Parathyroid adenoma (tissue), 2 donors: ENCODE results near the gene CFAP92.
"Not testable (repeated sequence)": the region's sequence is repeated elsewhere in the genome, so short reads cannot be mapped to it uniquely, and the experiment has no call there.

ENCODE experiments used
- H2AFZ ChIP-seq: fragments of 300-600 bp; sonication (generic); one replicate; pipeline ENCODE4 v1.7.0; 2017; ENCODE audit warnings: antibody characterized with exemption, mild to moderate bottlenecking
- H3K27ac ChIP-seq: fragments of 300-600 bp; sonication (generic); one replicate; pipeline ENCODE4 v1.7.0; 2017
- H3K27me3 ChIP-seq: fragments of 300-600 bp; sonication (generic); one replicate; pipeline ENCODE4 v1.7.0; 2017; ENCODE audit warnings: low read length; ENCODE audit not compliant: control insufficient read depth, insufficient read depth
- H3K36me3 ChIP-seq: fragments of 300-600 bp; sonication (generic); one replicate; pipeline ENCODE4 v1.7.0; 2017; ENCODE audit warnings: low read length; ENCODE audit not compliant: control insufficient read depth, insufficient read depth
- H3K4me1 ChIP-seq: fragments of 300-600 bp; sonication (generic); one replicate; pipeline ENCODE4 v1.7.0; 2017; ENCODE audit warnings: control low read depth
- H3K4me2 ChIP-seq: fragments of 300-600 bp; sonication (generic); one replicate; pipeline ENCODE4 v1.7.0; 2017; ENCODE audit warnings: low read length
- H3K4me3 ChIP-seq: fragments of 300-600 bp; sonication (generic); one replicate; pipeline ENCODE4 v1.7.0; 2017; ENCODE audit warnings: low read depth, low read length
- H3K79me2 ChIP-seq: fragments of 300-600 bp; sonication (generic); one replicate; pipeline ENCODE4 v1.7.0; 2017; ENCODE audit warnings: control low read depth
- H3K9ac ChIP-seq: fragments of 300-600 bp; sonication (generic); one replicate; pipeline ENCODE4 v1.7.0; 2017; ENCODE audit warnings: mild to moderate bottlenecking
- H3K9me3 ChIP-seq: fragments of 300-600 bp; sonication (generic); one replicate; pipeline ENCODE4 v1.7.0; 2017; ENCODE audit warnings: low read length; ENCODE audit not compliant: control insufficient read depth
- TF ChIP-seq, protein P1 (sequence below): fragments of 300-600 bp; sonication (generic); IDR thresholded peaks from one replicate; pipeline ENCODE4 v1.7.0; 2017; ENCODE audit warnings: antibody characterized with exemption, mild to moderate bottlenecking
- donor health status: primary hyperparathyroidism.

CFAP92 gene

DNA sequence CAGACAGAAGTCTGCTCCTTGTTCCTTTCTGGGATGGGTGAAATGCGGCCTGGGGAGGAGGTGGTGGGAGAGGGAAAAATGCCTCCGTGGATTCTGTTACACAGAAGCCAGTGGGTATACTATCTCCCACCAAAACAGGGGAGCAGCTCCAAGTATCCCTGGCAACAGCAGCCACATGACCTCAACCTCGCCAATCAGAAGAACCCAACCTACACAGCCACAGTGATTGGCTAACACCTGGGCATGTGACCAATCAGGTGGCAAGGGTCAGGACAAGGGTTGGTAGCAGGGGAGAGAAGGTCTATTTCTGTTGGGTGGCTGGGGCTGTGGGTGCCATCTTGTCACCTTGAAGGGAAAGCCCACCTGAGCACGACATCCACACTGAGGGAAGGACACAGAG is 123.5 kb downstream of the CFAP92 start:
- H3K4me3 ChIP-seq: no peak overlapping the region
- no peaks in the 10 kb centered on the region for H3K9me3 ChIP-seq
- H3K4me2 ChIP-seq: no peak overlapping the region
- no peak overlapping the region for H3K27ac ChIP-seq
- H3K9ac ChIP-seq: no peak overlapping the region
- H3K79me2 ChIP-seq: peaks cover 4% of the 10 kb centered on the region
- no peak overlapping the region for H2AFZ ChIP-seq
- H3K27me3 ChIP-seq: no peaks in the 10 kb centered on the region
- H3K4me1 ChIP-seq: no peaks in the 10 kb centered on the region
- no peaks in the 10 kb centered on the region for H3K36me3 ChIP-seq
- TF ChIP-seq, protein P1, sequence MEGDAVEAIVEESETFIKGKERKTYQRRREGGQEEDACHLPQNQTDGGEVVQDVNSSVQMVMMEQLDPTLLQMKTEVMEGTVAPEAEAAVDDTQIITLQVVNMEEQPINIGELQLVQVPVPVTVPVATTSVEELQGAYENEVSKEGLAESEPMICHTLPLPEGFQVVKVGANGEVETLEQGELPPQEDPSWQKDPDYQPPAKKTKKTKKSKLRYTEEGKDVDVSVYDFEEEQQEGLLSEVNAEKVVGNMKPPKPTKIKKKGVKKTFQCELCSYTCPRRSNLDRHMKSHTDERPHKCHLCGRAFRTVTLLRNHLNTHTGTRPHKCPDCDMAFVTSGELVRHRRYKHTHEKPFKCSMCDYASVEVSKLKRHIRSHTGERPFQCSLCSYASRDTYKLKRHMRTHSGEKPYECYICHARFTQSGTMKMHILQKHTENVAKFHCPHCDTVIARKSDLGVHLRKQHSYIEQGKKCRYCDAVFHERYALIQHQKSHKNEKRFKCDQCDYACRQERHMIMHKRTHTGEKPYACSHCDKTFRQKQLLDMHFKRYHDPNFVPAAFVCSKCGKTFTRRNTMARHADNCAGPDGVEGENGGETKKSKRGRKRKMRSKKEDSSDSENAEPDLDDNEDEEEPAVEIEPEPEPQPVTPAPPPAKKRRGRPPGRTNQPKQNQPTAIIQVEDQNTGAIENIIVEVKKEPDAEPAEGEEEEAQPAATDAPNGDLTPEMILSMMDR: no peak

DNA sequence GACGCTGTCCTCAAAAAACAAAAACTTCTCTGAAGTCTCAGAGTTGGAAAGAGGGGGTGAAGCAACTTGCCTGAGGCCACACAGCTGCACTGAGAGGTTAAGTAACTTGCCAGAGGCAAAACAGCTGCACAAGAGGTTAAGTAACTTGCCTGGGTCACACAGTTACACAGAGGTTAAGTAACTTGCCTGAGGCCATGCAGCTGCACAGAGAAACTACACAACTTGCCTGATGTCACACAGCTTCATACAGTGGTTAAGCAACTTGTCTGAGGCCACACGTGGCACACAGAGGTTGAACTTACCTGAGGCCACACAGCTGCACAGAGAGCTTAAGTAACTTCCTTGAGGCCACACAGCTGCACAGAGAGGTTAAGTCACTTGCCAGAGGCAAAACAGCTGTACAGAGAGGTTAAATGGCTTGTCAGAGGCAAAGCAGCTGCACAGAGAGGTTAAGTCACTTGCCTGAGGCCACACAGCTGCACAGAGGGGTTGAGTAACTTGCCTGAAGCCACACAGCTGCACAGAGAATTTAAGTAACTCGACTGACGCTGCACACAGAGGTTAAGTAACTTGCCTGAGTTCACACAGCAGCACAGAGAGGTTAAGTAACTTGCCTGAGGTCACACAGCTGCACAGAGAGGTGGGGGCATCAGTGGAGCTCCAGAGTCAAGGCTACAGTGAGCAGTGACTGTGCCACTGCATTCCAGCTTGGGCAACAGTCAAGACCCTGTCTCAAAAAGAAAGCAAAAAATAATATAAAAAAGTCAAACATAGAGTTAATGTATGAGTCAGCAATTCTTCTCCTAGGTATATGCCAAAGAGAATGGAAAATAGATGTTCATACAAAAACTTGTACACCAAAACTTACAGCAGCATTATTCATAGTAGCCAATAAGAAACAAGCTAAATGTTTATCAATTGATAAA is 126.4 kb downstream of the CFAP92 start:
- H3K27ac ChIP-seq: no peak overlapping the region
- H2AFZ ChIP-seq: no peak overlapping the region
- H3K9me3 ChIP-seq: no peaks in the 10 kb centered on the region
- H3K4me2 ChIP-seq: no peak overlapping the region
- TF ChIP-seq, protein P1: no peak
- H3K79me2 ChIP-seq: no peaks in the 10 kb centered on the region
- no peaks in the 10 kb centered on the region for H3K4me1 ChIP-seq
- H3K27me3 ChIP-seq: no peaks in the 10 kb centered on the region
- no peaks in the 10 kb centered on the region for H3K36me3 ChIP-seq
- no peak overlapping the region for H3K9ac ChIP-seq
- no peak overlapping the region for H3K4me3 ChIP-seq

DNA sequence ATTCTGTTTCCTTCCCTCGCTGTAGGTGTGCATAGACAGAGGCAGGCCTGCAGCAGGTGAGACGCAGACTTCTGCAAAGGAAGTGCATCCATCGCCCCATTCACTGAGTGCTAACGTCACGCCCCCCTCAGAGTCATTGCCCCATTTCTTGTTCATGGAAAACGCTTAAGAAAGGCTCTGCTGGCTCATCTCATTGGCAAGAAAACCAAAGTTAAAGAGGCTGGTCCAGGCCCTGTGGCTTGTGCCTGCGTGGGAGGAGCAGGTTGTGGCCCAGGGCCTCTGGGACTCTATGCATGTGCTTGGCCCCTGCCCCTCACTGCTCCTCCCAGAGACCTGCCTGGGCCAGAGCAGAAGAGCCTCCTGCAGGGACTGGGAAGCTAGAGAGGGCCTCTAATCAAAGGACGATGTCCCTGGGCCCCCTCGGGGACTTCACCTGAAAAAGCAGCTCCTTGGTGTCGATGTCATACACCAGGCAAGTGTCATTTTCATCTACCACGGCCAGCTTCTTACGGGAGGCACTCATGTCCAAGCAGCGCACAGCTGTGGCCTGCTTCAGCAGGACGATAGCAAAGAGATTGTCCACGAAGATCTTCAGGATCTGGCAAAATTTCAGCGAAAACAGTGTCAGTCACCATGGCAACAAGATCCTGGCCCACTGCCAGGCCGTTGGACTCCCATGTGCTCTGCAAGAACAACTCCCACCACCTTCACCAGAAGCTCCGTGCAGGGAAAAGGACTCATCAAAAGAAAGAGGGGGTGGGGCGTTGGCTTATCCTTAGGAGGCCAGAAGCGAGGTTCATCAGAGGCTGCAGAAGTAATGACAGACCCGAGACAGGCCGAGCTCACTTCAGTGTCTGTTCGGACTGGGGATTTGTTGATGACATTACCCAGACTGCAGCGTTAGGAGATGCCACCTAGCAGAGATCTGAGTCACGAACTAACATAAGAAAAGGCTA is 128.7 kb downstream of the CFAP92 start:
- not testable (repeated sequence) for H3K9ac ChIP-seq

DNA sequence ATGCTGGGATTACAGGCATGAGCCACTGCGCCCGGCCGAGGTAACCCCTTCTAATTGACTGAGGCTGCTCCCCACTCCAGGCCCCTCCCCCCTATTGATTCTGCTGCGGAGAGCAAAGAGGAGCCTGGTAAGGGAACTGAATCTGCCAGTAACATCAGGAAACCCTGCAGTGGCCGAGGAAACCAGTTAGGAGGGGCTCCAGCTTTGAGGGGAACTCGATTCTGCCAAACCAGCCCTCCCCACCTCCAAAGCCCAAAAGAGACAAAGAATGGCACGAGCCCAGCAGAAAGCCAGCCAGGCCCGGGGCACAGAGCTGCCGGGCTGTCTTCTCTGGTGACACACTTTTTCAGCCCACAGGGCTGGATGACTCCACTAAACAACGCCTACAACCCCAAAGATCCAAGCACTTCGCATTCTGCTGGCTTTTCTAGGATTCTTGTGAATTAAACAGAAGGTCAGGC is 129.5 kb downstream of the CFAP92 start:
- H3K4me3 ChIP-seq: no peak overlapping the region
- H3K79me2 ChIP-seq: no peaks in the 10 kb centered on the region
- no peaks in the 10 kb centered on the region for H3K27me3 ChIP-seq
- H2AFZ ChIP-seq: no peak overlapping the region
- H3K4me1 ChIP-seq: no peaks in the 10 kb centered on the region
- H3K36me3 ChIP-seq: no peaks in the 10 kb centered on the region
- no peak overlapping the region for H3K27ac ChIP-seq
- TF ChIP-seq, protein P1: no peak
- H3K4me2 ChIP-seq: no peak overlapping the region
- H3K9me3 ChIP-seq: no peaks in the 10 kb centered on the region
- no peak overlapping the region for H3K9ac ChIP-seq

More for the DNA sequence above, 128.7 kb downstream of the CFAP92 start:
- not testable (repeated sequence) for H3K79me2 ChIP-seq, H3K27ac ChIP-seq, H2AFZ ChIP-seq, H3K36me3 ChIP-seq, H3K4me1 ChIP-seq, H3K4me3 ChIP-seq, H3K4me2 ChIP-seq, H3K27me3 ChIP-seq, H3K9me3 ChIP-seq

DNA sequence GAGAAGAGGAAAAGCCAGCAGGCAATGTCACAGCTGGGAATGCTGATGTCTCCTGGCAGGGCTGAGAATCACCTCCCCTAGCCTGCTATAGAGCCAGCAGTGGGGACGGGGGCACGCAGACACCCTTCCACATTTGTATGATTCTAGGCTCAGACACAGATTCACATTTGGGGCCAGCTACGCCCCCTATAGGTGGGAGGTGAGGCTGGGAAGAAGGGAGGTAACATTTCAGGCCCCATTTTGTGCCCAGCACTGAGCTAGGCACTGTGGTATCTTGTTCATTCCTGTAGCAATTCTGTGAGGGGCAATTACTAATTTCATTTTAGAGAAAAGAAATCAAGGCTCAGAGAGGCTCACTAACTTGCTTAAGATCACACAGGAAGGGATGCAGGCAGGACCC is 130.3 kb downstream of the CFAP92 start:
- no peak overlapping the region for H3K9ac ChIP-seq
- no peaks in the 10 kb centered on the region for H3K27me3 ChIP-seq
- H3K4me3 ChIP-seq: no peak overlapping the region
- no peaks in the 10 kb centered on the region for H3K79me2 ChIP-seq
- H3K4me2 ChIP-seq: no peak overlapping the region
- H3K36me3 ChIP-seq: no peaks in the 10 kb centered on the region
- no peak overlapping the region for H3K27ac ChIP-seq
- H3K4me1 ChIP-seq: no peaks in the 10 kb centered on the region
- TF ChIP-seq, protein P1: no peak
- H2AFZ ChIP-seq: no peak overlapping the region
- H3K9me3 ChIP-seq: no peaks in the 10 kb centered on the region
